Peyer's patch (tissue), 4 donors: ENCODE measurements around the gene ZC3HAV1. TPM values are rescaled to one million over a fixed set of nuclear protein-coding genes. Genes with fewer than 3 reads are reported as not detected.
"Not testable (repeated sequence)": the region's sequence is repeated elsewhere in the genome, so short reads cannot be mapped to it uniquely, and the experiment has no call there.

ENCODE experiments used
- DNase-seq, 3 donors: peaks; one replicate each; pipeline ENCODE4 v3.0.0-alpha.2; 2017 to 2019
- H3K27ac ChIP-seq, 4 donors: fragments of 200-600 bp; sonication (generic); one replicate each; pipeline ENCODE4 v1.5.1; 2016 to 2019
- H3K27me3 ChIP-seq, 2 donors: fragments of 200-600 bp; sonication (generic); one replicate each; pipeline ENCODE4 v1.5.1; 2019
- H3K36me3 ChIP-seq, 3 donors: fragments of 200-600 bp; sonication (generic); one replicate each; pipeline ENCODE4 v1.5.1; 2016 to 2019
- H3K4me1 ChIP-seq, 4 donors: fragments of 200-600 bp; sonication (generic); one replicate each; pipeline ENCODE4 v1.5.1; 2016 to 2019
- H3K4me3 ChIP-seq, 4 donors: fragments of 200-600 bp; sonication (generic); 1 replicate in 3 of 4; 2 replicates in 1 of 4; pipeline ENCODE4 v1.5.1; 2016 to 2019; ENCODE audit warnings: mild to moderate bottlenecking in 1 of 4
- H3K9me3 ChIP-seq, 4 donors: fragments of 200-600 bp; sonication (generic); one replicate each; pipeline ENCODE4 v1.5.1; 2016 to 2019; ENCODE audit warnings: mild to moderate bottlenecking in 1 of 4
- POLR2A ChIP-seq, 2 donors: fragments of 450-650 bp; IDR thresholded peaks; one replicate each; pipeline ENCODE4 v1.5.1; 2017; ENCODE audit warnings: antibody characterized with exemption in 2 of 2, mild to moderate bottlenecking in 2 of 2, moderate library complexity in 2 of 2
- total RNA-seq, 4 donors: library from RNA; depleted of rRNA; stranded (reverse); fragments of >200 nt; gene quantifications; one replicate each; pipeline ENCODE4 v1.1.0, GENCODE V29; 2016
- TF ChIP-seq, protein P1 (sequence below), 6 experiments: fragments of 450-650 bp in 4 of 6; fragments of 200-600 bp in 2 of 6; sonication (generic) in 1 of 6; IDR thresholded peaks; one replicate each; pipeline ENCODE4 v1.5.1; 2017 to 2019; ENCODE audit warnings: antibody characterized with exemption in 6 of 6, mild to moderate bottlenecking in 3 of 6, moderate library complexity in 1 of 6

Gene ZC3HAV1
- total RNA-seq, 4 donors from 2014 or later = 23.5 to 42.1 (median 32.7) TPM

DNA sequence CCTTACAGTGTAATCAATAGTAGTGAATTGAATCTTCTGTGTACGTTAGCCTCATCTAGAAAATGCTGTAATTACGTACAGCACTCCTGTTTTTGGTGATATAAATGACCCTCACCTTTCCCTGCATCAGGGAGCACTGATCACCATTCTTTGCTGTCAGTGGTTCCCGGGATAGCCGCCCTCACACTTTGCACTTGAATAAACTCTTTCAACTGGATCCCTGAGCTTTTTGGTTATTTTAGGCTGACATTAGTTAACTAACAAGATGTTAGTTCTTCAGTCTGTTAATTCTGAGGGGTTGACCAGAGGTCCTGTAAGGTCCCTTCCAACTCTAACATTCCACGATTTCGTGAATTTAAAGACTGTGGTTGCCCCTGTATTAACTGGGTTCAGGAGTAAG lies 23.4 kb upstream of the ZC3HAV1 start:
- no peak for TF ChIP-seq POLR2A (IDR thresholded peaks at IDR 0.05)
- TF ChIP-seq, protein P1, sequence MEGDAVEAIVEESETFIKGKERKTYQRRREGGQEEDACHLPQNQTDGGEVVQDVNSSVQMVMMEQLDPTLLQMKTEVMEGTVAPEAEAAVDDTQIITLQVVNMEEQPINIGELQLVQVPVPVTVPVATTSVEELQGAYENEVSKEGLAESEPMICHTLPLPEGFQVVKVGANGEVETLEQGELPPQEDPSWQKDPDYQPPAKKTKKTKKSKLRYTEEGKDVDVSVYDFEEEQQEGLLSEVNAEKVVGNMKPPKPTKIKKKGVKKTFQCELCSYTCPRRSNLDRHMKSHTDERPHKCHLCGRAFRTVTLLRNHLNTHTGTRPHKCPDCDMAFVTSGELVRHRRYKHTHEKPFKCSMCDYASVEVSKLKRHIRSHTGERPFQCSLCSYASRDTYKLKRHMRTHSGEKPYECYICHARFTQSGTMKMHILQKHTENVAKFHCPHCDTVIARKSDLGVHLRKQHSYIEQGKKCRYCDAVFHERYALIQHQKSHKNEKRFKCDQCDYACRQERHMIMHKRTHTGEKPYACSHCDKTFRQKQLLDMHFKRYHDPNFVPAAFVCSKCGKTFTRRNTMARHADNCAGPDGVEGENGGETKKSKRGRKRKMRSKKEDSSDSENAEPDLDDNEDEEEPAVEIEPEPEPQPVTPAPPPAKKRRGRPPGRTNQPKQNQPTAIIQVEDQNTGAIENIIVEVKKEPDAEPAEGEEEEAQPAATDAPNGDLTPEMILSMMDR (IDR thresholded peaks at IDR 0.05) = no peak
- H3K36me3 ChIP-seq = no peaks in the 10 kb centered on the region
- H3K4me1 ChIP-seq = no peaks in the 10 kb centered on the region
- no peaks in the 10 kb centered on the region for H3K27me3 ChIP-seq
- no peaks in the 10 kb centered on the region for H3K9me3 ChIP-seq
- DNase-seq = no peak
- peak overlapping the region in 3 of 4 donors; percentile 36 to 52 (median 50) for H3K4me3 ChIP-seq
- no peak overlapping the region for H3K27ac ChIP-seq

DNA sequence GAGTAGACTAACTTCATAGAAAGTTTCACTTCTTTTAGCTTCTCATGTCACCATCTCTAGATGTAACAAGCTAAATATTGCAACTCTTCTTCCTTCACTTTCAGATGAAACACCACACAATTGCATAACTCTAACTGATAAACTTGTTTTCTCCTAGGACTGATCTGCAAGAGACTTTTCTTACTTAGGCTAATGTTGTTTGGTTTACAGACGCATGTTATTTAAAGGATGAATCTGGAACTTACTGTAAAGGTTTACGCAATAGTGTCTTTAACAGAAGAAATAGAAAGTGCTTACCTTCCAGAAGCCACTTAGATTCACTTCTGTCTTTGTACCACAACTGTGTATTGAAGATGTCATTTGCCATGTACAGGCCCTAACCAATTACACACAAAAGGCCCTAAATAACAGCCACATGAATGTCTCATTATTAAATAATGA lies 22.1 kb upstream of the ZC3HAV1 start:
- H3K27ac ChIP-seq = no peak overlapping the region
- no peak for TF ChIP-seq POLR2A (IDR thresholded peaks at IDR 0.05)
- TF ChIP-seq, protein P1 (IDR thresholded peaks at IDR 0.05) = no peak

DNA sequence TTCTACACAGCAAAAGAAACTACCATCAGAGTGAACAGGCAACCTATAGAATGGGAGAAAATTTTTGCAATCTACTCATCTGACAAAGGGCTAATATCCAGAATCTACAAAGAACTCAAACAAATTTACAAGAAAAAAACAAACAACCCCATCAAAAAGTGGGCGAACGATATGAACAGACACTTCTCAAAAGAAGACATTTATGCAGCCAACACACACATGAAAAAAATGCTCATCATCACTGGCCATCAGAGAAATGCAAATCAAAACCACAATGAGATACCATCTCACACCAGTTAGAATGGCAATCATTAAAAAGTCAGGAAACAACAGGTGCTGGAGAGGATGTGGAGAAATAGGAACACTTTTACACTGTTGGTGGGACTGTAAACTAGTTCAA lies 20.3 kb upstream of the ZC3HAV1 start:
- not testable (repeated sequence) for DNase-seq, H3K9me3 ChIP-seq, H3K36me3 ChIP-seq, H3K4me3 ChIP-seq, H3K27me3 ChIP-seq, H3K27ac ChIP-seq, H3K4me1 ChIP-seq

More for the DNA sequence above, 22.1 kb upstream of the ZC3HAV1 start:
- Histone ChIP-seq H3K4me3 (no peak overlapping the region), H3K36me3 (no peaks in the 10 kb centered on the region), H3K9me3 (no peaks in the 10 kb centered on the region), H3K27me3 (no peaks in the 10 kb centered on the region), H3K4me1 (no peaks in the 10 kb centered on the region)
- no peak for DNase-seq

DNA sequence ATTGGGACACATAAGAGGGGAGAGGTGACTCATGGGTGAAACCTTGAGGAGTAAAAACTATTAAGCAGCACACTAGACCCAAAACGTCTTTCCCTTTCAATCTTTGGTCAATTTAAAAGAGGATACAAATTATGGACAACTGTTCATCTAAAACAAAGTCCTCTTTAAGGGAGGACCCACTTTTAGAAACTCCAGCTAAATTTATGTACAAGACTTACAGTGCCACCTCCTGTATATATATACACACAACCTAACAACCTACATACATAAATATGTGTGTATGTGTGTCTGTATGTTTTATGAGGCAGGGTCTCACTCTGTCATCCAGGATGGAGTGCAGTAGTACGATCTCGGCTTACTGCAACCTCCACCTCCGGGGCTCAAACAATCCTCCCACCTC lies 18.1 kb upstream of the ZC3HAV1 start:
- no peaks in the 10 kb centered on the region for H3K36me3 ChIP-seq
- no peak for DNase-seq
- H3K27ac ChIP-seq = no peak overlapping the region
- no peaks in the 10 kb centered on the region for H3K4me1 ChIP-seq
- H3K9me3 ChIP-seq = no peaks in the 10 kb centered on the region
- H3K27me3 ChIP-seq = no peaks in the 10 kb centered on the region
- TF ChIP-seq, protein P1 (IDR thresholded peaks at IDR 0.05) = peak in 1 of 6 experiments; percentile 2
- TF ChIP-seq POLR2A (IDR thresholded peaks at IDR 0.05) = no peak
- no peak overlapping the region for H3K4me3 ChIP-seq

DNA sequence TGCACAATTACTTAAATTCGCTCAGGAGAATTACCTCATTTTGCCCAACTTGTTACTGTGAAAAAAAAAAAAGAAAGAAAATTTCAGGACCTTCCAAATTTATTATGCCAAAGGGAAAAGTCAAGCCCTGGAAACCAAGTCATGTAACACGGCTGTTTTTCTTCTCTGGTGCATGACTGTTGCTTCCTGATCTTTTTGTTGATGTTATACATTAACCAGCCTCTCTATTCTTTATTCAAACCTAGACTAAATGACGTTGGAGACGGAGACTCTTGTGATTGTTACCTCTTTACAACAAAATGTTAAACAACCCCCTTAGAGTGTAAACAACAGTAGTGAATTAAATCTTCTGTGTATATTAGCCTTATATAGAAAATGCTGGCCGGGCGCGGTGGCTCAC lies 16.1 kb upstream of the ZC3HAV1 start:
- no peaks in the 10 kb centered on the region for H3K36me3 ChIP-seq
- no peak overlapping the region for H3K4me3 ChIP-seq
- no peaks in the 10 kb centered on the region for H3K4me1 ChIP-seq
- H3K27ac ChIP-seq = no peak overlapping the region
- TF ChIP-seq POLR2A (IDR thresholded peaks at IDR 0.05) = no peak
- TF ChIP-seq, protein P1 (IDR thresholded peaks at IDR 0.05) = no peak
- DNase-seq = no peak
- H3K9me3 ChIP-seq = no peaks in the 10 kb centered on the region
- no peaks in the 10 kb centered on the region for H3K27me3 ChIP-seq

DNA sequence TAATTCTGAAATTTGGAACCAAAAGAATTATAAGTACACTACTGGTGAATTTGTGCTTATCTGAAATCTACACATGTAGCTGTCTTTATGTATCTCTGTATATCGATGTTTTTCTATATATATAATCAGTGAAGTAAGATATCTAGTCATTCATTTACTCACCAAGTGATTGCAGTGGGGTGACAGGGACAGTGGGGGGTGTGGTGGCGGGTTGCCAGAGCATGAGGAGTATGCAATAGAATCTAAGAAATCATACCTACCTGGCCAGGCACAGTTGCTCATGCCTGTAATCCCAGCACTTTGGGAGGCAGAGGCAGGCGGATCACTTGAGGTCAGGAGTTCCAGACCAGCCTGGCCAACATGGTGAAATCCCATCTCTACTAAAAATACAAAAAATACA lies 15.5 kb upstream of the ZC3HAV1 start:
- H3K27me3 ChIP-seq, H3K4me1 ChIP-seq, H3K36me3 ChIP-seq, DNase-seq, H3K4me3 ChIP-seq, H3K9me3 ChIP-seq, H3K27ac ChIP-seq: not testable (repeated sequence)
